ENCODE results near the gene PARP3.

DNA sequence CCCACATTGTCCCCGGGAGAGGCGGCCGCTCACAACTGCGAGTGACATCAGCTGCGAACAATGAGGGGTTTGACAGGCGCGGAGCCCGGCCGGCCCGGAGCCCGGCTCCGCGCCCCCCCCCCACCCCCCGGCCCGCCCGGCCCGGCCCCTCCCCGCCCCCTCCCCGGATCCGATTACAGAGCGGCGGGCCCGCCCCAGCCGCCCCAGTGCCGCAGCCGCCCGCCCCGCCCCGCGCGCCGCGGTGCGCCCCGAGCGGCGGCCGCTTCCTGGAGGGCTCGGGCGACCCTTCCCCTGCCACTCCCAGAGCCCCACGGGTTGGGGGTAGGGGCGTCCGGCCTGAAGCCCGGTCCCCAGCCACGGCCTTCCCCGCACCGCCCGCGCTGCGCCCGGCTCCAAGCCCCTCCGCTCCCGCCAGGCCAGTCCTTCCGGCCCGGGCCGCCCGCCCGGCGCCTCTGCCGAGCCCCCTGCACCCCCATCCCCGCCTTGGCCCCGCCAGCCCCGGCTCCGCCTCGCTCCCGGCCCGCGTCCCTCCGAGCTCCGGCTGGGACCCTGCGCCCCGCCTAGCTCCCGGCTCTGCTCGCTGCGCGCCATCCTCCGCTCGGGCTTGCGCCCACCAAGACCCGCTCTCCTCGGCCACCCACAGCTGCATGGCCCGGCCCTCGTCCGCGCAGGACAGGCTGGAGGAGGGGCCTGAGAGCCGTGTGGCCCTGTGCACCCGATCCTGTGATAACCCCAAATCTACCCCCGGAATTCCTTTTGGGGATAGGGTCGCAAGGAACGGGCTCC is 25.4 kb downstream of the PARP3 start, which contains the start of gene PCBP4:
- TF ChIP-seq CTCF (IDR thresholded peaks at IDR 0.05; ENCODE audit: low read depth, low read length) (no peak), POLR2A (IDR thresholded peaks at IDR 0.05; ENCODE audit: extremely low read depth, insufficient read length) (peak; percentile 38), MYC (IDR thresholded peaks at IDR 0.05; ENCODE audit: low read depth, low read length) (no peak)
- TF ChIP-seq, protein P1, sequence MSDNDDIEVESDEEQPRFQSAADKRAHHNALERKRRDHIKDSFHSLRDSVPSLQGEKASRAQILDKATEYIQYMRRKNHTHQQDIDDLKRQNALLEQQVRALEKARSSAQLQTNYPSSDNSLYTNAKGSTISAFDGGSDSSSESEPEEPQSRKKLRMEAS (IDR thresholded peaks at IDR 0.05; ENCODE audit: low read depth, low read length), result no peak

Data from NB4 (cell line).